Heart left ventricle (tissue), 16 donors: ENCODE results near the gene RNF2. TPM values are rescaled to one million over a fixed set of nuclear protein-coding genes. Genes with fewer than 3 reads are reported as not detected.

Source experiments
- ATAC-seq, 4 donors: fragments of 200-7000 bp; cut with Tn5 transposase; one replicate each; pipeline ENCODE4 v1.9.1; 2020 to 2022; ENCODE audit warnings: moderate library complexity in 4 of 4, mild to moderate bottlenecking in 3 of 4, moderate number of reproducible peaks in 1 of 4
- DNase-seq, 5 donors: peaks; one replicate each; pipeline ENCODE4 v3.0.0-alpha.2; 2020
- H3K27ac ChIP-seq, 12 donors: fragments of 200-600 bp; sonication (generic) in 4 of 12; one replicate each; pipeline versions ENCODE4 v1.5.0 to v1.8.0; 2016 to 2022; ENCODE audit warnings: mild to moderate bottlenecking in 2 of 12
- H3K27me3 ChIP-seq, 9 donors: fragments of 200-600 bp; sonication (generic) in 2 of 9; one replicate each; pipeline versions ENCODE4 v1.5.1 to v1.8.0; 2016 to 2022; ENCODE audit warnings: mild to moderate bottlenecking in 3 of 9
- H3K36me3 ChIP-seq, 9 donors: fragments of 200-600 bp; sonication (generic) in 2 of 9; one replicate each; pipeline versions ENCODE4 v1.5.0 to v1.8.0; 2018 to 2022; ENCODE audit warnings: mild to moderate bottlenecking in 2 of 9
- H3K4me1 ChIP-seq, 12 donors: fragments of 200-600 bp; sonication (generic) in 4 of 12; one replicate each; pipeline versions ENCODE4 v1.5.0 to v1.8.0; 2016 to 2022; ENCODE audit warnings: mild to moderate bottlenecking in 3 of 12
- H3K4me3 ChIP-seq, 12 donors: fragments of 200-600 bp; sonication (generic) in 4 of 12; one replicate each; pipeline versions ENCODE4 v1.5.0 to v1.8.0; 2017 to 2022; ENCODE audit warnings: mild to moderate bottlenecking in 9 of 12, moderate library complexity in 4 of 12
- H3K9me3 ChIP-seq, 12 donors: fragments of 200-600 bp; sonication (generic) in 4 of 12; one replicate each; pipeline versions ENCODE4 v1.5.0 to v1.8.0; 2016 to 2022; ENCODE audit warnings: mild to moderate bottlenecking in 1 of 12
- CTCF ChIP-seq, 12 donors: fragments of 200-600 bp; sonication (generic) in 4 of 12; IDR thresholded peaks; one replicate each; pipeline versions ENCODE4 v1.5.0 to v1.8.0; 2018 to 2022; ENCODE audit warnings: antibody characterized with exemption in 12 of 12, mild to moderate bottlenecking in 5 of 12
- POLR2A ChIP-seq, 2 donors: fragments of 450-650 bp; IDR thresholded peaks; one replicate each; pipeline ENCODE4 v1.6.1; 2017; ENCODE audit warnings: antibody characterized with exemption in 2 of 2, mild to moderate bottlenecking in 2 of 2, moderate library complexity in 2 of 2
- WGBS, 4 donors: extraction: QIAGEN DNeasy Blood & Tissue Kit in 2 of 4; methylation state at CpG; one replicate each; pipeline versions ENCODE4 v1.1.5 to v1.1.7; 2013 to 2018; 5-methylcytosine and 5-hydroxymethylcytosine counted together
- intact Hi-C, 10 donors: fragments of 100-400 bp; cut with DNase I; formaldehyde crosslinking; loops; one replicate each; pipeline versions ENCODE4 v1.11.1 to v1.14.2; 2022
- polyA plus RNA-seq, 2 donors: library from polyadenylated mRNA; stranded (reverse); fragments of 200-250 nt; gene quantifications; one replicate each; pipeline ENCODE4 v1.2.3, GENCODE V29; 2013
- total RNA-seq, 9 donors: library from RNA; depleted of rRNA in 2 of 9; stranded (reverse); fragments of >200 nt in 2 of 9; fragmentation: NEBNext Ultra II Directional in 3 of 9; extraction: Animal tissue kit (Norgen Biotek cat#: 25700) in 3 of 9; gene quantifications; one replicate each; pipeline versions ENCODE4 v1.1.0 to v1.2.4, GENCODE V29; 2016 to 2023
- donor health status: ischemic (EF 13 %, LVEDD 7.1; RV severe dilation, severe dysfunction).
- donor health status: healthy with polysubstance abuse.
- donor health status: DM: no; HTN: yes; CAD: no.
- donor health status: DM: no; HTN: no; CAD: no.
- donor health status: ischemic (EF 25% LVEDD 6.9; RV normal size, moderate dysfunction).
- donor health status: ischemic (EF 25% LVEDD 5.7; RV mildly dilated, moderate dysfunction).
- donor health status: healthy.
- donor health status: DM: yes; HTN: yes; CAD: no.
- donor health status: ischemic (EF 35%, LVEDD 5.7; RV mildly dilated, moderate dysfunction).
- donor health status: nonischemic (EF 11% LVEDD 7.7; RV severe dilation, severe dysfunction).
- donor health status: DM: yes; HTN: yes; CAD: no.
- donor health status: PGD.
- donor health status: ischemic (EF 29% LVEDD 5.4; RV normal size, mild dysfunction).
- donor health status: nonischemic (EF 23%, LVEDD 6.1; RV moderate dilation, normal function).

The RNF2 gene
- total and polyA plus RNA-seq, 11 donors = 2.7 to 18.6 (median 12.4) TPM

DNA sequence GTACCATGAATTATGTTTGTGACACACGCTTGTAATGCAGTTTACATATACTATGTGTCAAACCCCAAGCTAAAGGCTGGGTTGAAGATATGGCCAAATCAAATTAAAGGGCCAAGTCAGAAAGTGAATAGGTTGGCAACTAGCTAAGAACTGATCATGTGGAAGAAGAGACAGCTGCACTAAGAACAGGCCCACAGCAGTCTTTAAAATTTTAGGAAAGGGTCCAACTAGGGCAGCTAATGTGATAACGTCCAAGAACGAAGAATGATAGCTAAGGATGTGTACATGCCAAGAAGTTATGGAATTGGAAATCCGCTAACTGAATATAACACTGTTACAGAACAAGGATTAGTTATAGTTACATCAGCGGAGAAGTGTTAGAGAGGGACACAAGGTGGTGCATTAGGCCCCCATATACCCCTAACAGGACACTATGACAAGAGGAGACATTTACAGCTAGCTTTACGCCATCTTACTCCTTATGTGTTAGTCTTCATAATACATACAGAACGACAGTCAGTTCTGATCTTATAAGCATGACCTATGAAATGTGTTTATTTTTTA is 6.5 kb upstream of the RNF2 start:
- no peak for ATAC-seq
- no peaks in the 10 kb centered on the region for H3K9me3 ChIP-seq
- intact Hi-C loops = no loop called here
- H3K36me3 ChIP-seq = no peaks in the 10 kb centered on the region
- DNase-seq = no peak
- H3K27ac ChIP-seq = no peak overlapping the region
- no peak overlapping the region for H3K4me3 ChIP-seq
- H3K4me1 ChIP-seq = no peaks in the 10 kb centered on the region
- 78 to 84% (median 82%) methylated on average over 7 of the region's 7 CpGs for WGBS, 4 donors
- TF ChIP-seq CTCF (IDR thresholded peaks at IDR 0.05) (no peak), POLR2A (IDR thresholded peaks at IDR 0.05) (no peak)
- no peaks in the 10 kb centered on the region for H3K27me3 ChIP-seq

DNA sequence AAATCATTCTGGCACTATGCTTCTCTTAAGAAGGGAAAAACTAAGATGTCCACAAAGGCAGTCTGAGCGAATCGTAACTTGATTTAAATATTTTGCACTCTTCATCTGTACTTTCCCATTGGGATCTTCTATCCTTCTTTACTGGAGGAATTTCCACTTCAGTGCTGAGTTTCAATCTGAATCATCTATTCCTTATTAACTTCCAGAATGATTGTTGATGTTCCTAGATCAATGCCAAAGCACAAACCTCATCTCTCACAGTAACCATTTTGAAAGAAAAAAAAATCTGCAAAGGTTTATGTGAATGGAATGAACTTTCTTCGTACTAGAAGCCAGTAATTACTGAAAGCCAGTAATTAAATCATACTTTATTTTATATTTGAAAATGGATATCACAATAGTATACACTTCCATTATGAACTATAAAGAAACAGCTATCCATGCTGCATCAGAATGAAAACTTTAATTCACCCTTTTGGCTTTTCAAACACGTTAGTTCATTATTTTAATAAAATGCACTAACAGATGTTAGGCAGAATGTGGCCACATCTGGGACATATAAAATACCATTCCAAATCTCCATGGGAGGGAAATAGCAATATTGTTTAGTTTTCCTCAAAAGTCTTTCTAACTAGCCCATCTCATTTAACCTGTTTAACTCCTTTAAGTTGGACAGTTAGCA is 5.5 kb upstream of the RNF2 start:
- Histone ChIP-seq H3K4me3 (no peak overlapping the region), H3K27me3 (no peaks in the 10 kb centered on the region), H3K9me3 (no peaks in the 10 kb centered on the region), H3K27ac (no peak overlapping the region), H3K4me1 (peaks cover 0 to 5% (median 0%) of the 10 kb centered on the region in 12 donors), H3K36me3 (no peaks in the 10 kb centered on the region)
- no peak for TF ChIP-seq CTCF (IDR thresholded peaks at IDR 0.05)
- TF ChIP-seq POLR2A (IDR thresholded peaks at IDR 0.05) = no peak
- DNase-seq (no peak), ATAC-seq (no peak)
- intact Hi-C loops = no loop called here
- 83 to 88% (median 84%) methylated on average over 4 of the region's 4 CpGs for WGBS, 4 donors

DNA sequence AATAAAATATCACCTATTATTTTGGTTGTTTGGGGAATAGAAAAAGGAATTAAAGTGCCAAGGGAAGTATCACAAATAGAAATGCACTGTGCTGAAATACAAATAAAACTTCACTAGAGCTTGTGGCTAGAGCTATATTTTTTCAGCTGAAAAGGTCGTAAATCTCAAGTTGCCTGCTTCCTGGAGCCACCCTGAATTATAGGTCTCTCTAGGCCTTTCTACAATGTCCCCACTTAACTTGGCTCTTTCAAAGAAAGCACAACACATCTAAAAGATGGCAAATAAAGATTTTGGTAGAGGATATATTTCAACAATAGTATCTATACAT is 5.0 kb upstream of the RNF2 start:
- no peaks in the 10 kb centered on the region for H3K27me3 ChIP-seq
- no peak overlapping the region for H3K27ac ChIP-seq
- DNase-seq = no peak
- TF ChIP-seq POLR2A (IDR thresholded peaks at IDR 0.05) = no peak
- no peak for TF ChIP-seq CTCF (IDR thresholded peaks at IDR 0.05)
- intact Hi-C loops = no loop called here
- no peak for ATAC-seq
- H3K4me1 ChIP-seq = peaks cover 0 to 6% (median 0%) of the 10 kb centered on the region in 12 donors
- no peak overlapping the region for H3K4me3 ChIP-seq
- H3K9me3 ChIP-seq = no peaks in the 10 kb centered on the region
- no peaks in the 10 kb centered on the region for H3K36me3 ChIP-seq
- WGBS, 4 donors = 69 to 81% (median 70%) methylated on average over 1 of the region's 1 CpG

- Histone ChIP-seq H3K9me3 (no peaks in the 10 kb centered on the region), H3K4me3 (no peak overlapping the region), H3K4me1 (peaks cover 0 to 11% (median 4%) of the 10 kb centered on the region in 12 donors), H3K27ac (no peak overlapping the region), H3K36me3 (no peaks in the 10 kb centered on the region), H3K27me3 (no peaks in the 10 kb centered on the region)
- intact Hi-C loops = no loop called here
- no peak for TF ChIP-seq CTCF (IDR thresholded peaks at IDR 0.05)
- TF ChIP-seq POLR2A (IDR thresholded peaks at IDR 0.05) = no peak
- ATAC-seq (no peak), DNase-seq (no peak)
- WGBS, 4 donors = 38 to 52% (median 48%) methylated on average over 1 of the region's 1 CpG
These were observed 3.6 kb upstream of the RNF2 start for GRCh38 chr1:185041742-185042141.
